IMR-90 (cell line): ENCODE results near the gene LY9. TPM values are rescaled to one million over a fixed set of nuclear protein-coding genes. Genes with fewer than 3 reads are reported as not detected.

Experiments
- ATAC-seq: fragments of 200-7000 bp; cut with Tn5 transposase; 2 replicates; pipeline ENCODE4 v1.9.1; 2020; ENCODE audit warnings: low read depth, mild to moderate bottlenecking, moderate library complexity
- BruUV-seq: library from RNA; stranded (reverse); fragments of 400-500 nt; replicated peaks from 2 replicates; lab custom pipeline; 2021; lab: Mats Ljungman, UMichigan
- CTCF ChIA-PET: fragments of 300-600 bp; formaldehyde crosslinking; extraction: SDS; loops from one replicate; lab custom pipeline; 2021; ENCODE audit warnings: antibody characterized with exemption; lab: Yijun Ruan, JAX
- POLR2A ChIA-PET: fragments of 300-600 bp; sonication (Branson Sonifier 250); formaldehyde crosslinking; loops from one replicate; lab custom pipeline; 2022; ENCODE audit warnings: antibody characterized with exemption; ENCODE audit not compliant: unreplicated experiment; lab: Charles Lee
- DNase-seq: peaks from one replicate; pipeline ENCODE4 v3.0.0; 2013
- H2AFZ ChIP-seq: replicated peaks from 2 replicates; pipeline ENCODE3; 2013; ENCODE audit warnings: low read length, mild to moderate bottlenecking; ENCODE audit not compliant: poor library complexity
- H2AK5ac ChIP-seq: 2 replicates; pipeline ENCODE4 v1.6.1; 2013; ENCODE audit warnings: low read depth, low read length, inconsistent platforms
- H2AK9ac ChIP-seq: replicated peaks from 2 replicates; pipeline ENCODE3; 2013; ENCODE audit warnings: mild to moderate bottlenecking, low read depth, low read length, moderate library complexity; ENCODE audit not compliant: poor library complexity
- H2BK120ac ChIP-seq: 2 replicates; pipeline ENCODE4 v1.6.1; 2013; ENCODE audit warnings: low read depth, low read length, inconsistent platforms
- H2BK15ac ChIP-seq: 3 replicates; pipeline ENCODE4 v1.6.1; 2013; ENCODE audit warnings: low read depth, low read length, inconsistent platforms
- H2BK20ac ChIP-seq: 2 replicates; pipeline ENCODE4 v1.6.1; 2013; ENCODE audit warnings: low read depth, mild to moderate bottlenecking, inconsistent platforms, low read length, moderate library complexity
- H2BK5ac ChIP-seq: 2 replicates; pipeline ENCODE4 v1.6.1; 2013; ENCODE audit warnings: mild to moderate bottlenecking, low read depth, low read length, inconsistent platforms; ENCODE audit not compliant: poor library complexity, severe bottlenecking
- H3K14ac ChIP-seq: replicated peaks from 2 replicates; pipeline ENCODE4 v1.6.1; 2013; ENCODE audit warnings: low read depth, low read length, inconsistent platforms
- H3K18ac ChIP-seq: 2 replicates; pipeline ENCODE4 v1.6.1; 2013; ENCODE audit warnings: low read depth, low read length, control low read depth
- H3K23ac ChIP-seq: 2 replicates; pipeline ENCODE4 v1.6.1; 2013; ENCODE audit warnings: low read depth, low read length, inconsistent platforms
- H3K27ac ChIP-seq: 2 replicates; pipeline ENCODE4 v1.5.1; 2013; ENCODE audit warnings: mild to moderate bottlenecking, control low read depth, low read length; ENCODE audit not compliant: insufficient read depth
- H3K27me3 ChIP-seq: 2 replicates; pipeline ENCODE4 v1.6.1; 2013; ENCODE audit warnings: low read length; ENCODE audit not compliant: control insufficient read depth, insufficient read depth
- H3K36me3 ChIP-seq: 2 replicates; pipeline ENCODE4 v1.6.1; 2013; ENCODE audit warnings: low read length, mixed read lengths; ENCODE audit not compliant: control insufficient read depth, insufficient read depth
- H3K4ac ChIP-seq: 2 replicates; pipeline ENCODE4 v1.6.1; 2013; ENCODE audit warnings: low read depth, low read length, inconsistent platforms
- H3K4me1 ChIP-seq: 2 replicates; pipeline ENCODE4 v1.6.1; 2013; ENCODE audit warnings: low read length, mixed read lengths; ENCODE audit not compliant: control insufficient read depth, insufficient read depth
- H3K4me2 ChIP-seq: 2 replicates; pipeline ENCODE4 v1.6.1; 2013; ENCODE audit warnings: low read depth, mild to moderate bottlenecking, control low read depth, low read length, moderate library complexity
- H3K4me3 ChIP-seq: 2 replicates; pipeline ENCODE4 v1.5.1; 2013; ENCODE audit warnings: low read depth, mild to moderate bottlenecking, control low read depth, low read length, moderate library complexity; ENCODE audit not compliant: insufficient read depth
- H3K56ac ChIP-seq: 2 replicates; pipeline ENCODE4 v1.6.1; 2013; ENCODE audit warnings: low read length, inconsistent platforms; ENCODE audit not compliant: insufficient read depth; ENCODE audit errors: extremely low read depth
- H3K79me1 ChIP-seq, 2 experiments: 2 replicates each; pipeline ENCODE4 v1.6.1; 2013; ENCODE audit warnings: low read length in 2 of 2, inconsistent platforms in 1 of 2, low read depth in 1 of 2
- H3K9ac ChIP-seq: 2 replicates; pipeline ENCODE4 v1.6.1; 2013; ENCODE audit warnings: low read depth, low read length, control low read depth
- H3K9me1 ChIP-seq: 2 replicates; pipeline ENCODE4 v1.6.1; 2013; ENCODE audit warnings: low read length, inconsistent platforms; ENCODE audit not compliant: insufficient read depth
- H3K9me3 ChIP-seq: 2 replicates; pipeline ENCODE4 v1.6.1; 2013; ENCODE audit warnings: low read length; ENCODE audit not compliant: control insufficient read depth, insufficient read depth
- H4K20me1 ChIP-seq: 2 replicates; pipeline ENCODE4 v1.6.1; 2013; ENCODE audit warnings: low read length, inconsistent platforms; ENCODE audit not compliant: insufficient read depth
- H4K5ac ChIP-seq: 2 replicates; pipeline ENCODE4 v1.6.1; 2013; ENCODE audit warnings: mild to moderate bottlenecking, low read depth, low read length, control low read depth
- H4K8ac ChIP-seq, 2 experiments: 2 replicates each; pipeline ENCODE4 v1.6.1; 2013; ENCODE audit warnings: low read depth in 2 of 2, low read length in 2 of 2, control low read depth in 1 of 2, inconsistent platforms in 1 of 2
- H4K91ac ChIP-seq: 2 replicates; pipeline ENCODE4 v1.6.1; 2013; ENCODE audit warnings: low read depth, low read length, inconsistent platforms; ENCODE audit not compliant: insufficient read depth
- CEBPB ChIP-seq: IDR thresholded peaks from 2 replicates; pipeline ENCODE4 v1.6.1; 2012; ENCODE audit warnings: low read depth, low read length, improper control_type of control experiment
- RAD21 ChIP-seq: IDR thresholded peaks from 2 replicates; pipeline ENCODE4 v1.6.1; 2012; ENCODE audit warnings: low read length, improper control_type of control experiment
- WGBS, 2 experiments: methylation state at CpG; one replicate each; pipeline versions ENCODE4 v1.1.5 to v1.1.7; 2013; ENCODE audit warnings: missing lambda C conversion rate in 2 of 2; ENCODE audit not compliant: insufficient read length in 1 of 2; ENCODE audit errors: extremely low coverage in 2 of 2; 5-methylcytosine and 5-hydroxymethylcytosine counted together
- dilution Hi-C: fragments of 300-500 bp; cut with HindIII; formaldehyde crosslinking; loops from one replicate; pipeline ENCODE4 v1.14.3; 2018; ENCODE audit warnings: low sequenced_read_pairs; ENCODE audit not compliant: unreplicated experiment
- in situ Hi-C: fragments of 300-500 bp; cut with MboI; formaldehyde crosslinking; loops from 3 replicates; pipeline ENCODE4 v1.14.3; 2019; ENCODE audit warnings: low sequenced_read_pairs, inconsistent platforms, mixed read lengths
- intact Hi-C: fragments of 100-400 bp; cut with micrococcal nuclease; formaldehyde crosslinking; loops from 2 replicates; pipeline ENCODE4 v1.10.0; 2022
- polyA plus RNA-seq, 3 experiments: library from polyadenylated mRNA; depleted of rRNA; stranded (reverse); fragments of >200 nt; gene quantifications; 2 replicates each; pipeline ENCODE4 v1.2.3, GENCODE V29; 2012; ENCODE audit warnings: low replicate concordance in 1 of 3
- total RNA-seq: library from RNA; depleted of rRNA; stranded (reverse); fragments of >200 nt; gene quantifications from 2 replicates; pipeline ENCODE4 v1.2.3, GENCODE V29; 2012

LY9 gene
- total and polyA plus RNA-seq, 2 of the 4 experiments (the other 2 are of a cell fraction): not detected

DNA sequence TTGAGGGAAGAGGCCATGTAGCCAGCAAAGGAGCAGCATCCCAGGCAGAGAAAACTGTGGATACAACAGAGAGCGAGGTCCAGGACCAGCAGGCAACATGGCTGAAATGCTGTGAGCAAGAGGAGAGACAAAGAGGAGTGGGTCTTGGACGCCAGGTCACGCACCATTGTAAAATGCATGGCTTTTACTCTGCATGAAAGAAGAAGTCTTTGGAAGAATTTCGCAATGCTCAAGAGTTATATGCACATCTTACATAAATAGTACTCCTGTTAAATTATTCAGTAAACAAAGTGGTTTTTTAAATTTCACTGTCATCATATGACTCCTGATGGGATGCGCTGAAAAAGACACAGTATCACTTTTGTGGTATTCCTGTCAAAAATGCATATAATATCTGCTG, 63.2 kb downstream of the LY9 start:
- no peak overlapping the region for H4K8ac ChIP-seq
- no peak overlapping the region for H3K14ac ChIP-seq
- no peak overlapping the region for H4K5ac ChIP-seq
- TF ChIP-seq CEBPB: peak; percentile 24; the same call in 1 of the 2 replicates
- TF ChIP-seq RAD21: no peak
- no peak overlapping the region for H4K91ac ChIP-seq
- ATAC-seq: no peak
- no peak overlapping the region for H3K9ac ChIP-seq
- no peak overlapping the region for H3K18ac ChIP-seq
- intact Hi-C loops (no loop called here), in situ Hi-C loops (no loop called here), dilution Hi-C loops (no loop called here)
- no peak overlapping the region for H2BK20ac ChIP-seq
- H3K9me3 ChIP-seq: no peaks in the 10 kb centered on the region
- H2BK120ac ChIP-seq: no peak overlapping the region
- no CpG with 5 or more reads among the region's 5 CpGs for WGBS, 2 experiments
- H3K4me1 ChIP-seq: no peaks in the 10 kb centered on the region
- no peak overlapping the region for H3K27ac ChIP-seq
- no peaks in the 10 kb centered on the region for H4K20me1 ChIP-seq
- H3K9me1 ChIP-seq: no peaks in the 10 kb centered on the region
- POLR2A ChIA-PET: no interaction called here
- H2BK5ac ChIP-seq: no peak overlapping the region
- BruUV-seq: no TSS peak
- no peak overlapping the region for H3K4ac ChIP-seq
- no peak overlapping the region for H3K56ac ChIP-seq
- H3K4me3 ChIP-seq: no peak overlapping the region
- no peak overlapping the region for H2AK5ac ChIP-seq
- H3K23ac ChIP-seq: no peak overlapping the region
- H2AK9ac ChIP-seq: no peak overlapping the region
- no peak overlapping the region for H2AFZ ChIP-seq
- no peaks in the 10 kb centered on the region for H3K79me1 ChIP-seq
- DNase-seq: no peak
- CTCF ChIA-PET: interaction anchor here (1.1 kb wide), 1 partner anchor 9 kb away, joined by 3 read pairs; no protein-coding TSS in a partner anchor
- H3K27me3 ChIP-seq: no peaks in the 10 kb centered on the region
- H3K36me3 ChIP-seq: no peaks in the 10 kb centered on the region
- H2BK15ac ChIP-seq: no peak overlapping the region
- H3K4me2 ChIP-seq: no peak overlapping the region
